NB4 (cell line): ENCODE data around the gene ATAD1.

Source experiments
- MYC ChIP-seq: IDR thresholded peaks from 2 replicates; pipeline ENCODE4 v1.6.1; 2011; ENCODE audit warnings: low read depth, low read length
- TF ChIP-seq, protein P1 (sequence below): IDR thresholded peaks from one replicate; pipeline ENCODE4 v1.5.1; 2012; ENCODE audit warnings: low read depth, low read length

DNA sequence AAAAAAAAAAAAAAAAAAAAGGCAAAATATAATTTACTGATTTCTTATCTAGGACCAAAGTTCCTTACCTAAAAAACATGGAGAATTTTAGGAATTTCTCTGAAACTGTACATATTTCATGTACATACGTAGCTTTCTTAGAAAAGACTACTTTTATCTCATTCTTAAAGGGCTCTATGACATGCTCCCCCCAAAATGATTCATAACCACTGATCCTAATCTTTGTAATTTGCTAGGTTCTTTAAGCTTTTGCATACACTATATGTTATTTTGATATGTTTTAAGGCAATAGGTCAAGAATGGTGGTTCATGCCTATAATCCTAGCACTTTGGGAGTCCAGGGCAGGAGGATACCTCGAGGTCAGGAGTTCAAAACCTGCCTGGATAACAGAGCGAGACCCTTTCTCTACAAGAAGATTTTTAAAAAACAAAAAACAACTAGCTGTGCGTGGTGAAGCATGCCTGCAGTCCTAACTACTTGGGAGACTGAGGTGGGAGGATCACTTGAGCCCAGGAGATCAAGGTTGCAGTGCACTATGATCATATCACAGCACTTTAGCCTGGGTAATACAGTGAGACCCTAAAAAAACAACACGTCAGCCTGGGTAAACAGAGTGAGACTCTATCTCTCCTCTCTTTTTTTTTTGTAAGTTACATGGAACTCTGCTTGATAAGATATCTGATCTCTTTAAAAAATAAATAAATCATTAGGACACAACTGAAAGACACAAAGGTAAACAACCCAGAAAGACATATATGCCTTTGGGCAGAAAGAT lies 54.8 kb downstream of the ATAD1 start:
- TF ChIP-seq, protein P1, sequence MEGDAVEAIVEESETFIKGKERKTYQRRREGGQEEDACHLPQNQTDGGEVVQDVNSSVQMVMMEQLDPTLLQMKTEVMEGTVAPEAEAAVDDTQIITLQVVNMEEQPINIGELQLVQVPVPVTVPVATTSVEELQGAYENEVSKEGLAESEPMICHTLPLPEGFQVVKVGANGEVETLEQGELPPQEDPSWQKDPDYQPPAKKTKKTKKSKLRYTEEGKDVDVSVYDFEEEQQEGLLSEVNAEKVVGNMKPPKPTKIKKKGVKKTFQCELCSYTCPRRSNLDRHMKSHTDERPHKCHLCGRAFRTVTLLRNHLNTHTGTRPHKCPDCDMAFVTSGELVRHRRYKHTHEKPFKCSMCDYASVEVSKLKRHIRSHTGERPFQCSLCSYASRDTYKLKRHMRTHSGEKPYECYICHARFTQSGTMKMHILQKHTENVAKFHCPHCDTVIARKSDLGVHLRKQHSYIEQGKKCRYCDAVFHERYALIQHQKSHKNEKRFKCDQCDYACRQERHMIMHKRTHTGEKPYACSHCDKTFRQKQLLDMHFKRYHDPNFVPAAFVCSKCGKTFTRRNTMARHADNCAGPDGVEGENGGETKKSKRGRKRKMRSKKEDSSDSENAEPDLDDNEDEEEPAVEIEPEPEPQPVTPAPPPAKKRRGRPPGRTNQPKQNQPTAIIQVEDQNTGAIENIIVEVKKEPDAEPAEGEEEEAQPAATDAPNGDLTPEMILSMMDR = no peak
- no peak for TF ChIP-seq MYC
